H7 (cell line): Measurements from ENCODE around the gene CARTPT. TPM values are rescaled to one million over a fixed set of nuclear protein-coding genes. Genes with fewer than 3 reads are reported as not detected.

ENCODE experiments used
- DNase-seq: peaks from one replicate; pipeline ENCODE4 v3.0.0; 2012
- H3K27me3 ChIP-seq: 2 replicates; pipeline ENCODE4 v1.6.0; 2011; ENCODE audit warnings: mild to moderate bottlenecking, low read length; ENCODE audit not compliant: control insufficient read depth, insufficient read depth
- H3K36me3 ChIP-seq: replicated peaks from 2 replicates; pipeline ENCODE4 v1.5.1; 2011; ENCODE audit warnings: low read length; ENCODE audit not compliant: control insufficient read depth, insufficient read depth
- H3K4me3 ChIP-seq: 2 replicates; pipeline ENCODE4 v1.5.1; 2011; ENCODE audit warnings: low read depth, mild to moderate bottlenecking, control low read depth, low read length, moderate library complexity; ENCODE audit not compliant: insufficient read depth
- total RNA-seq: library from RNA; depleted of rRNA; stranded (reverse); fragments of >200 nt; shearing (Covaris generic); gene quantifications from 2 replicates; pipeline ENCODE4 v1.2.3, GENCODE V29; 2014

The CARTPT gene
- total RNA-seq, 1 experiment from 2014 or later, result not detected

DNA sequence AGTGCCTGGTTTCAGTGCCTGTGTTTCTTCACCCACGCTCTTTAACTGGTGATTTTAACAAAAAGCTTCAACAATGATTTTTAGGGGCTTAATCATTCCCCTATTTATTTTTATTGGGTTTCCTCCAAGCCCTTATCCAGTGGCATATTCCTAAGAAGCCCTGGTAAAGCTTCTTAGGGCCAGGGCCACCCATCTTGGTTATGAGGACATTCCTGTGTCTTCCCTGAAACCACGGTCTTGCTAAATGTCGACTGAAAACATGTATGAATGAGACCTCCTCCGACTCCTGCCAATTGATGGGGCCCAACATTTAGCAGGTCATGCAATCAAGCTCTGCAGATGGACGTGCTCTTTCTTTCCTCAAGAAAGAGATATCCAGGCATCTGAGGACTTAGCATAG is 13.7 kb upstream of the CARTPT start:
- H3K36me3 ChIP-seq, result no peaks in the 10 kb centered on the region
- H3K4me3 ChIP-seq, result no peak overlapping the region
- H3K27me3 ChIP-seq, result no peaks in the 10 kb centered on the region
- no peak for DNase-seq

DNA sequence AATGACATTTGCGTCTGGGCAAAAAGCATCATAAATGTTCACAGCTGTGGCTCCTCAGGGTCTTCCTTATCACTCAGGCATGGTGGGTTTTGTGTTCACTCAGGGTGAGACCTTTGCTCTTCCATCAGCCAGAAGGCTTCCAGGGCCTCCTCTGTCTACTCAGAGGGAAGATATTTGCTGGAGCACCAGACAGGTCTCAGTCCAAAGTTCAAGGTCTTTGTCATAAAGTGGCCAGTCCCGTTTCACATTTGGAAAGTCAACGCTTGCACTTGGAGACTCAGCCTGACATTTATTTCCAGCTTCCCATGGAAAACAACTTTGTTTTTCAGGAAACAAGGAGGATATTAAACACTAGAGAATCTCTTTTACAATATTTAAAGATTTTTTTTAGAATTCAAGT is 12.2 kb upstream of the CARTPT start:
- Histone ChIP-seq H3K27me3 (no peaks in the 10 kb centered on the region), H3K4me3 (no peak overlapping the region), H3K36me3 (no peaks in the 10 kb centered on the region)
- no peak for DNase-seq

DNA sequence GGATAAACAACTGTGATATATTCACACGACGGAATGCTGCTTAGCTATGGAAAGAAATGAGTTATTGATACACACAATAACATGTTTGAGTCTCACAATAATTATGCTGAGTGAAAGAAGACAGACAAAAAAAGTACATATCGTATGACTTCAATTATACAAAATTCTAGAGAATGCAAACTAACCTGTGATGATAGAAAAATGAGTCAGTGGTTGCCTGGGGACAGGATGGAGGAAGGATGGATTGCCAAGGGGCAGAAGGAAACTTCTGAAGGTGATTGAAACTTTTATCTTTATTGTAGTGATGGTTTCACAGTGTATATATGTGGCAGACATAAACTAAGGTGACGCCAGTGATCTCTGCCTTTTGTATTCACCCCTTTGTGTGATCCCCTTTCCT is 7.5 kb upstream of the CARTPT start:
- H3K4me3 ChIP-seq, result no peak overlapping the region
- DNase-seq, result no peak
- H3K27me3 ChIP-seq, result no peaks in the 10 kb centered on the region; the same call in 1 of the 2 replicates

DNA sequence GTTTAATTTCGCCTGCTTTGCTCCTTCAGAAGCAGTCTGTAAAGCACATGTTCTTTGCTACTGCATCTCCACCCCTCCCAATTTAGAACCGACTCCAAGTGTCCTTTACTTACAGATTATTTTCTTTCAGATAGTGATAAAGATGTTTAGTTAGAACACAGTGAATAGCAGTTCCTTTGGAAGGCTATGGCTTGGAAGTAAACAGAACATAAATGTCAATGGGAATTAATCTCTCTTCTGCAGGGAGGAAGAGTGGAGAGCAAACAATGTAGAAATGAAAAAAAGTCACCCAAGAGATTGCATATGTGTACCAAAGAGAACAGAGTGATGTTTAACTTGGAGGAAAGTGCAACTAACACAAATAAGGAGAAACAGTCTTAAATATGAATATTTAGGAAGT is 4.2 kb upstream of the CARTPT start:
- H3K27me3 ChIP-seq, result peaks cover 22% of the 10 kb centered on the region
- no peak overlapping the region for H3K4me3 ChIP-seq
- no peak for DNase-seq
- no peaks in the 10 kb centered on the region for H3K36me3 ChIP-seq

More for the DNA sequence above, 7.5 kb upstream of the CARTPT start:
- H3K36me3 ChIP-seq, result no peaks in the 10 kb centered on the region

DNA sequence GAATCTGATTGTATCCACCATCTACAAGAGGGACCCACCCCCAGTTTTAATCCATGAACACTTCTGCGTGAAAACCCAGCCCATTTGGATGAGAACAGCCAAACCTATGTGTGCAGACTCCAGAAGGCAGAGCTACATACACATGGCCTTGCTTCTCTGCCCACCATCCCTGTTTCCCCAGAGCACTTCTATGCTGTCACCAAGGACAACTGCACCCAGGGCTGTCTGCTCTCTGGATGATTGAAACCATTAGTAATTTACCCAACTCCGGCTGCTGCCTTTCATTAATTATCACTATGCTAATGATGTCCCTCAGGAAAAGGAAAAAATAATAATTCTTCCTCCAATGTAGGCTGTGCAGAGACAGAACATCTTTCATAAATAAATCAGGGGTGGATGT is 8.9 kb downstream of the CARTPT start:
- Histone ChIP-seq H3K36me3 (no peaks in the 10 kb centered on the region), H3K27me3 (no peaks in the 10 kb centered on the region; the same call in 1 of the 2 replicates), H3K4me3 (no peak overlapping the region)
- no peak for DNase-seq

DNA sequence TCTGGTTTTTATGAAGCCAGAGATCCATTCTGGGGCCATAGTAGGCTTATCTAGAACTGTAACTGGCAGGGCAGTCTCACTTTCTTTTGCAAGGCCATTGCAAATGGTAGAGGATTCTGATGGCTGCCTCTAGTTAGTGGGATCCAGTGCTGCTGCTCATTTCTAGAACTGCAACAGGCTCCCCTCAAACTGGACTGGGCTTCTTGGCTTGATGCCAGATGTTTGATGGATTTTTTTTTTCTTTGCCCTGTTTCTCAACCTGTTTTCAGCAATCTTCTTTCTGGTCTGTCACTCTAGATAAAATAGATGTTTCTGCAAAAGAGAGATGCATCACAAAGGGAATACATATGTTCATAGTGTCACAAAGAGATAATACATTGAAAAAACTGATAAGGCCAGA is 11.9 kb downstream of the CARTPT start:
- Histone ChIP-seq H3K36me3 (no peaks in the 10 kb centered on the region), H3K4me3 (no peak overlapping the region), H3K27me3 (no peaks in the 10 kb centered on the region; the same call in 1 of the 2 replicates)
- no peak for DNase-seq

DNA sequence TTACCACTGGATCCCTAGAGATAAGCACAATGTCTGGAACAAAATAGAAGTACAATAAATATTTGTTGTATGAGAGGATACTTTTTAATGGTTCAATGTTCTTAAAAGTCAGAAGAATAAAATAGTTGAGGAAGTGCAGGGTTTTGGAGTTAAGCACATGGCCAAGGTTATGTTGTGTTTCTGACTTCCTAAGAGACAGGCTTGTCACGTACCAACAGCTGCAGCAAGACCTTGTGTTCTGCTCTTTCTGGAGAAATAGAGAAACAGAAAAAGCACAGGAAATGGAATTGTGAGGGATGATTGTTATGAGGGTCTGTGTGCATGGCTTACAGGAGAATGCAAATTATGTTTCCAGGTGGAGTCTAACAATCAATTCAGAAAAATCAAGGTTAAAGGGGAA is 12.9 kb downstream of the CARTPT start:
- no peak for DNase-seq
- H3K36me3 ChIP-seq, result no peaks in the 10 kb centered on the region
- no peaks in the 10 kb centered on the region; the same call in 1 of the 2 replicates for H3K27me3 ChIP-seq
- no peak overlapping the region for H3K4me3 ChIP-seq

DNA sequence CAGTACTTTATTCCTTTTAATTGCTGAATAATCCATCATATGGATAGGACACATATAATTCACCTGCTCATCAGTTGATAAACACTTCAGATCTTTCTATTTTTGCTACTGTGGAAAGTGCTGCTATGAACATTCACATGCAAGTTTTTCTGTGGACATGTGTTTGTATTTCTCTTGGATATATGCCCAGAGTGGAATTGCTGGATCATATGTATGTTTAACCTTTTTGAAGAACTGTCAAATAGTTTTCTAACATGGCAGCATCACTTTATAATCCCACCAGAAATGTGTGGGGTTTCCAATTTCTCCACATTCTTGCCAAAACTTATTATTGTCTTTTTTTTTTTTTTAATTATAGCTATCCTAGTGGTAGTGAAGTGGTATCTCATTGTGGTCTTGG is 15.1 kb downstream of the CARTPT start:
- Histone ChIP-seq H3K27me3 (no peaks in the 10 kb centered on the region; the same call in 1 of the 2 replicates), H3K4me3 (no peak overlapping the region), H3K36me3 (no peaks in the 10 kb centered on the region)
- no peak for DNase-seq

DNA sequence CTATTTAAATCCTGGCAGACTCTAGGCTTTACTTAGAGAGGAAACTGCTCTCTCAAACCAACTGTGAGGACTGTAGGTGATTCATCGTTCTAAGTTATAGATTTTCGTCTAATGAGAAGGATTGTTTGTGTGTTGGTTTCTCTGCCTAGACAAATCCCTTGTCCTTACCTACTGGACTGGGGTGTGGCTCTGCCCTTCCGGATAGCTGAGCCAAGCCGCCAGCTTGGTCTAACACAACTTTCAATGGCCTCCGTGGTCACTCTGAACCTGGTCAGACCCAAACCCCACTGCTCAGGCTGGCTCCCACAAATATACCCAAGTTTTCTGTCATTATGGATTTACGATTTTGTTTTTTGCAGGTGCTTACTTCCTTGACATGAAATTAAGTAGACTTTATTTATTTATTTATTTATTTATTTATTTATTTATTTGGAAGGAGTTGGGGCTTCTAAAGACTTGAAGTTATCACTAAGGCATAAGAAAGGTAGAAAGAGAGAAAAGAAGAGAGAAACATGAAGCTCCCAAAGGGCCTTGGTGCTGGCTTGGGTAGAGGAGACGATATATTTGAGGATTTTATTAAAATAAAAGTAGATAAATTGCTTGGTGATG is 19.0 kb downstream of the CARTPT start:
- no peak for DNase-seq
- H3K36me3 ChIP-seq, result no peaks in the 10 kb centered on the region
- no peaks in the 10 kb centered on the region for H3K27me3 ChIP-seq
- H3K4me3 ChIP-seq, result no peak overlapping the region

DNA sequence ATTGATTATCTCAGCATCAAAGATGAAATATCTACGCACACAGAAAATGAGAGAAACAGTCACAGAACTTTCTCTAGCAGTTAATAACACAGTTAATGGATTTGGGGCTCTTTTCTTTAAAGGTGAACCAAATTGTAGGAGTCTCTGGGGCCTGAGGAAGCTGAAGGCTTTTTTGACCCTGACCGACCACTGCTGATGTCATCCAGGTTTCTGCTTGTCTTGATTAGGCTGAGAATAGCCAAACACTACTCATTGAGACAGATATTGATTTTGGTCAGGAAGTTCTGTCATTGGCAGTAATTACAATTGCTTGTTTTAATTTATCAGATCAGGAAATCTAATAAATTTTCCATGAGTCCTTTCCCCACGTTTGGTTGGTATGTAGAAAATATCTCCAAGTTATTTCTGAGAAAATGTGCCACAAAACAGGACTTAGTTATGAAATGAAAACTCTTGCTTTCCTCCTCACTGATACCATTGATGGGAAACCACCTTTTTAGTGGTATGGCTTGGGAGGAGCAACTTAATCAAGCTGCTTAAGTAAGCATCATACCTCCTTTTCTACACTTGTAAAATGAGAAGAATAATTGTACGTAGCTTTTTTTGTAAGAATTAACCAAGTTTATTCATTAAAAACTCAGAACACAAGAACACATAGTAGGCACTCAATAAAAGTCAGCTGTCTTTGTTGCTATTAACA is 19.7 kb downstream of the CARTPT start:
- DNase-seq, result no peak
- Histone ChIP-seq H3K27me3 (no peaks in the 10 kb centered on the region), H3K4me3 (no peak overlapping the region), H3K36me3 (no peaks in the 10 kb centered on the region)

DNA sequence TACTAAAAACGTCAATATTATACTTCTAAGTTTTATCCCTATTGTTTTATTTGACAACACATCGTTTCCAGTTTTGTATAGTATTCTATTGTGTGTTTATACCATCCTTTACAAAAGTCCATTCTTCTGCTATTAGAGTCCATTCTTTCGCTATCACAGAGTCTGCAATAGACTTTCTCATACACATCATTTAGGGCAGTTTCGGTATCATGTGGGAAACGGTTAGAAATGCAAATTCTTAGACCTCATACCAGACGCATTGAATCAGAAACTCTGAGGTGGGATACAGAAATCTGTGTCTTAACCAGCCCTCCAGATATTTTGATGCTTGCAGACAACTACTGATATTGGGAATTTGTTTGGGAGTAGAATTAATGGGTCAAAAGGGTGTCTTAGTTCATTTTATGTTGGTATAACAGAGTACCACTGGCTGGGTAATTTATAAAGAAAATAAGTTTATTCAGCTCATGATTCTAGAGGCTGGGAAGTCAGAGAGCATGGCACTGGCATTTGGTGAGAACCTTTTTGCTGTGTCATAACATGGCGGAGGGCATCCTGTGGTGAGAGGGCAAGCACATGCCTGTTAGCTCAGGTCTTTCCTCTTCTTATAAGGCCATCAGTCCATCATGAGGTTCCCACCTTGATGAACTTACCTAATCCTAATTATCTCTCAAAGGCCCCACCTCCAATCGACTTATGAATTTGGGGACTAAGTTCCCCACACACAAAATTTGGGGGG is 21.1 kb downstream of the CARTPT start:
- Histone ChIP-seq H3K27me3 (no peaks in the 10 kb centered on the region), H3K36me3 (no peaks in the 10 kb centered on the region), H3K4me3 (no peak overlapping the region)
- no peak for DNase-seq

DNA sequence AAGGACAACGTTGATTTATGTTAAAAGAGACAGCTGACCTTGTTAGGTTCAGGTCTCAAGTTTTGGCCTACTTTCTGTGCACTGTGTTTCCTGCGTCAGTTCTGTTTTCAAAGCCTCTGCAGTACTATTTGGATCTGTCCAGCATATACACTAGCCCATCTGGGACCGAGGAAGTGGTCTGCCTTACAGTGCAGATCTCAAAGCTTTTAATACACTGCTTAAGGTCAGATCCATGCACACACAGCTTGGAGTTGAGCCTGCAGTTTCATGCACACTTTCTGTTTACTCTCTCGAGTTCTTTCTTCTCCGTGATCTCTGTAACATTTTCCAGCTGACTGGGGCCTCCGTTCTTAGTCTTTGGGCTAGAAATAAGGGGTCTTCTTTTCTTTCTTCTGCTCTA is 24.1 kb downstream of the CARTPT start:
- DNase-seq, result no peak

DNA sequence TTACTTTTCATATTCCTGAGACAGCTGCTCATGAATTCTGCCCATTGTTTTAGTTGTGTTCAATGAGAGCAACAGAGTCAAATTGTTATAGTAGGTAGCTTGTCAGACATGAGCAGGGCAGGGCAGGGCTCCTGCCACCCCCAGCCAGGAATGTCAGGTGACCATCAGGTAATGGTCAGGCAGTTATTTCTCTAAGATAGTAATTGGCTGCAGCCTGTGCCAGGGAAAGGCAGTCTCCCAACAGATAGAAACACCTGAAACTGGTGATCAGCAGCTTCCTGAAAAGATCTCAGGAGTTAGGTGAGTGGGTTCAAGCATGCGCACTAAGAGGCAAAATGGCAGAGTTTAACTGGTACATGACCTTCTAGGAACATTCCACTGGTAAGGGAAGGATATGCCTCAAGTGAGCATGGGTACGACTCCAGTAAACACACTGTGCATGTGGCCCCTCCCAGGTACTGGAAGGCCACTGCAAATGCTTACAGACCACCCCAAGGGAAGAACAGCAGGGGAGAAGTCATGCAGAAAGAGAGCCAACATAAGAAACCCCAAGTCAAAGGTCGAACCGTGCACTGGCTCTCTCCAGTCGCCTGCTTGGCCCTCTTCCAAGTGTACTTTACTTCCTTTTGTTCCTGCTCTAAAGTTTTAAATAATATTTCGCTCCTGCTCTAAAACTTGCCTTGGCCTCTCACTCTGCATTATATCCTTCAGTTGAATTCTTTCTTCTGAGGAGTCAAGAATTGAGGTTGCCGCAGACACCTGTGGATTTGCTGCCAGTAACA is 25.1 kb downstream of the CARTPT start:
- Histone ChIP-seq H3K36me3 (no peaks in the 10 kb centered on the region), H3K4me3 (no peak overlapping the region), H3K27me3 (no peaks in the 10 kb centered on the region)
- DNase-seq, result no peak

More for the DNA sequence above, 24.1 kb downstream of the CARTPT start:
- H3K4me3 ChIP-seq, result no peak overlapping the region
- H3K27me3 ChIP-seq, result no peaks in the 10 kb centered on the region
- H3K36me3 ChIP-seq, result no peaks in the 10 kb centered on the region

DNA sequence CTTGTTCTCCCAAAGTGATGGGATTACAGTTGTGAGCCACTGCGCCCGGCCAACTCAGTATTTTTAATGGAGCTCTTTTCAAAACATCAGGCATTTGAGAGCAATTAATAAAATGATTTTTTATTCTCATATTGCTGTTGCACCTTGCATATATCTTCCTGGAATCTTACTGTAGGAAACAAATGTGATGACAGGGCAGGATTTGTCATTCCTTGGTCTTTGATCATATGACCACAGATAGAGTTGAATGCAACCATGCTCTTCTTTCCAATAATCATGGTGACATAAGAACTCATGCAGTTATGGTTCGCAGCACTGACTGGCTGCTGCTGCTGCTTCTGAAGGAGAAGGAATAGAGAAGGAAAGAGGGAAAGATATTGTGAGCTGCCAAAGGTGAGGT is 28.1 kb downstream of the CARTPT start:
- DNase-seq, result no peak
- H3K4me3 ChIP-seq, result no peak overlapping the region
- H3K36me3 ChIP-seq, result no peaks in the 10 kb centered on the region
- no peaks in the 10 kb centered on the region for H3K27me3 ChIP-seq
